Neural cell (in vitro differentiated cells): ENCODE results near the gene SLC18A2. TPM values are rescaled to one million over a fixed set of nuclear protein-coding genes. Genes with fewer than 3 reads are reported as not detected.
"Not testable (repeated sequence)": the region's sequence is repeated elsewhere in the genome, so short reads cannot be mapped to it uniquely, and the experiment has no call there.

Source experiments
- H2AFZ ChIP-seq: fragments of 200-600, 300-800 bp; sonication (generic), shearing (Covaris generic); 2 replicates; pipeline ENCODE4 v1.6.0; 2014; ENCODE audit warnings: low read depth, mild to moderate bottlenecking, antibody characterized with exemption, low read length, moderate library complexity
- H3F3A ChIP-seq: fragments of 200-600 bp; shearing (Covaris generic); 2 replicates; pipeline ENCODE4 v1.6.1; 2016; ENCODE audit warnings: mild to moderate bottlenecking, moderate library complexity, mixed read lengths, antibody characterized with exemption, low read length; ENCODE audit not compliant: insufficient read depth, poor library complexity, severe bottlenecking
- H3K27ac ChIP-seq: fragments of 200-600, 300-800 bp; sonication (generic), shearing (Covaris generic); 2 replicates; pipeline ENCODE4 v1.5.1; 2014; ENCODE audit warnings: mild to moderate bottlenecking, low read length, moderate library complexity
- H3K27me3 ChIP-seq: fragments of 300-800, 200-600 bp; sonication (generic), shearing (Covaris generic); 2 replicates; pipeline ENCODE4 v1.6.0; 2014; ENCODE audit warnings: mild to moderate bottlenecking, low read depth, low read length, moderate library complexity; ENCODE audit not compliant: insufficient read depth
- H3K36me3 ChIP-seq: fragments of 300-800, 200-600 bp; sonication (generic), shearing (Covaris generic); 2 replicates; pipeline ENCODE4 v1.5.1; 2014; ENCODE audit warnings: mild to moderate bottlenecking, antibody characterized with exemption, low read length, moderate library complexity; ENCODE audit not compliant: insufficient read depth
- H3K4me2 ChIP-seq: fragments of 300-800, 200-600 bp; sonication (generic), shearing (Covaris generic); 2 replicates; pipeline ENCODE4 v1.6.0; 2014; ENCODE audit warnings: mild to moderate bottlenecking, low read length
- H3K4me3 ChIP-seq: fragments of 300-800, 200-600 bp; sonication (generic), shearing (Covaris generic); 2 replicates; pipeline ENCODE4 v1.5.1; 2014; ENCODE audit warnings: mild to moderate bottlenecking, low read length, moderate library complexity
- H3K79me2 ChIP-seq: fragments of 200-600 bp; shearing (Covaris generic); replicated peaks from 2 replicates; pipeline ENCODE4 v1.6.0; 2014; ENCODE audit warnings: mild to moderate bottlenecking, low read length, moderate library complexity; ENCODE audit not compliant: insufficient read depth
- H3K9ac ChIP-seq: fragments of 300-800, 200-600 bp; sonication (generic), shearing (Covaris generic); 2 replicates; pipeline ENCODE4 v1.6.1; 2016; ENCODE audit warnings: mild to moderate bottlenecking, low read length, mixed read lengths
- H3K9me2 ChIP-seq: fragments of 200-600 bp; shearing (Covaris generic); 2 replicates; pipeline ENCODE4 v1.6.1; 2016; ENCODE audit warnings: mild to moderate bottlenecking, low read length, mixed read lengths; ENCODE audit not compliant: insufficient read depth
- H3K9me3 ChIP-seq: fragments of 200-600, 300-800 bp; sonication (generic), shearing (Covaris generic); 2 replicates; pipeline ENCODE4 v1.6.1; 2016; ENCODE audit warnings: mild to moderate bottlenecking, mixed run types, low read length, moderate library complexity, mixed read lengths
- H4K20me1 ChIP-seq: fragments of 200-600 bp; shearing (Covaris generic); 2 replicates; pipeline ENCODE4 v1.6.1; 2016; ENCODE audit warnings: mild to moderate bottlenecking, mixed run types; ENCODE audit not compliant: insufficient read depth
- CTCF ChIP-seq: fragments of 450-650 bp; IDR thresholded peaks from 2 replicates; pipeline ENCODE4 v1.5.1; 2014; ENCODE audit warnings: antibody characterized with exemption, mild to moderate bottlenecking, moderate library complexity; ENCODE audit not compliant: poor library complexity, severe bottlenecking
- EP300 ChIP-seq: fragments of 450-650 bp; conservative IDR thresholded peaks from 2 replicates; pipeline ENCODE4 v1.6.1; 2014; ENCODE audit warnings: antibody characterized with exemption, mild to moderate bottlenecking, moderate library complexity; ENCODE audit not compliant: poor library complexity, severe bottlenecking
- EZH2 ChIP-seq: fragments of 200-600, 300-800 bp; shearing (Covaris generic), sonication (generic); IDR thresholded peaks from 2 replicates; pipeline ENCODE4 v1.6.1; 2014; ENCODE audit warnings: antibody characterized with exemption, low read length, borderline replicate concordance, mild to moderate bottlenecking; ENCODE audit not compliant: insufficient read depth, poor library complexity, severe bottlenecking
- MXI1 ChIP-seq: fragments of 450-650 bp; conservative IDR thresholded peaks from 2 replicates; pipeline ENCODE4 v1.6.1; 2014; ENCODE audit warnings: antibody characterized with exemption, mild to moderate bottlenecking; ENCODE audit not compliant: poor library complexity, severe bottlenecking
- POLR2AphosphoS5 ChIP-seq: IDR thresholded peaks from 2 replicates; pipeline ENCODE4 v1.6.1; 2012
- RAD21 ChIP-seq: fragments of 450-650 bp; conservative IDR thresholded peaks from 2 replicates; pipeline ENCODE4 v1.6.1; 2014; ENCODE audit warnings: antibody characterized with exemption, mild to moderate bottlenecking, moderate library complexity
- REST ChIP-seq: IDR thresholded peaks from 2 replicates; pipeline ENCODE4 v1.6.1; 2012; ENCODE audit warnings: borderline replicate concordance
- SMC3 ChIP-seq: fragments of 450-650 bp; conservative IDR thresholded peaks from 2 replicates; pipeline ENCODE4 v1.6.1; 2014; ENCODE audit warnings: antibody characterized with exemption, mild to moderate bottlenecking, moderate library complexity; ENCODE audit not compliant: poor library complexity
- TAF1 ChIP-seq: IDR thresholded peaks from 2 replicates; pipeline ENCODE4 v1.6.1; 2012; ENCODE audit warnings: low read depth
- polyA plus RNA-seq: library from polyadenylated mRNA; depleted of rRNA; stranded (reverse); fragments of >200 nt; gene quantifications from 2 replicates; pipeline ENCODE4 v1.2.3, GENCODE V29; 2014

Gene SLC18A2
- polyA plus RNA-seq, 1 donor from 2014 or later = 0.05 TPM

DNA sequence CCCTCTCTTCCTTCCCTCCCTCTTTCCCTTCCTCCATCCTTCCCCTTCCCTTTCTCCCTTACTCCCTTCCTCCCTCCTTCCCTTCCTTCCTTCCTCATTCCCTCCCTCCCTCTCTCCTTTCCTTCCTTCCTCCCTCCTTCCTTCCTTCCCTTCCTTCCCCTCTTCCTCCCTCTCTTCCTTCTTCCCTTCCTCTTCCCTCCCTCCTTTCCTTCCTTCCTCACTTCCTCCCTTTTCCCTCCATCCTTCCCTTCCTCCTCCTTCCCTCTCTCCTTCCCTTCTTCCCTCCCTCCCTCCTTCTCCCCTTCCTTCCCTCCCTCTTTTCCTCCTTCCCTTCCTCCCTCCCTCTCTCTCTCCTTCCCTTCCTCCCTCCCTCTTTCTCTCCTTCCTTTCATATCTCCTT lies 12.7 kb upstream of the SLC18A2 start:
- Histone ChIP-seq H3K79me2 (no peaks in the 10 kb centered on the region), H3K36me3 (no peaks in the 10 kb centered on the region), H3F3A (no peaks in the 10 kb centered on the region), H4K20me1 (no peaks in the 10 kb centered on the region), H3K9me3 (no peaks in the 10 kb centered on the region), H2AFZ (no peak overlapping the region), H3K4me2 (no peak overlapping the region), H3K27ac (no peak overlapping the region), H3K27me3 (no peaks in the 10 kb centered on the region), H3K4me3 (no peak overlapping the region), H3K9me2 (no peaks in the 10 kb centered on the region), H3K9ac (no peak overlapping the region)
- no peak for TF ChIP-seq REST
- TF ChIP-seq CTCF = no peak
- no peak for TF ChIP-seq MXI1
- no peak for TF ChIP-seq RAD21
- no peak for TF ChIP-seq SMC3
- TF ChIP-seq TAF1 = no peak
- TF ChIP-seq EZH2 = no peak
- TF ChIP-seq POLR2AphosphoS5 = no peak

DNA sequence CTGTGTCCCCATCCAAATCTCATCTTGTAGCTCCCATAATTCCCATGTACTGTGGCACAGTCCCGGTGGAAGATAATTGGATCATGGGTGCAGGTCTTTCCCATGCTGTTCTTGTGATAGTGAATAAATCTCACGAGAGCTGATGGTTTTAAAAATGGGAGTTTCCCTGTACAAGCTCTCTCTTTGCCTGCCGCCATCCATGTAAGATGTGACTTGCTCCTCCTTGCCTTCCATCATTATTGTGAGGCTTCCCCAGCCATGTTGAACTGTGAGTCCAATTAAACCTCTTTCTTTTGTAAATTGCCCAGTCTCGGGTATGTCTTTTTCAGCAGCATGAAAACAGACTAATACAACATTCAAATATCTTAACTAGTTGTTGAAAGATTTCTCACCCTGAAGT lies 10.8 kb upstream of the SLC18A2 start:
- not testable (repeated sequence) for H3K9ac ChIP-seq, H3K27me3 ChIP-seq, H3K9me2 ChIP-seq, H3K4me3 ChIP-seq, H3K4me2 ChIP-seq, H3K27ac ChIP-seq, H3K36me3 ChIP-seq, H2AFZ ChIP-seq, H3K9me3 ChIP-seq, H3K79me2 ChIP-seq, H3F3A ChIP-seq, H4K20me1 ChIP-seq

DNA sequence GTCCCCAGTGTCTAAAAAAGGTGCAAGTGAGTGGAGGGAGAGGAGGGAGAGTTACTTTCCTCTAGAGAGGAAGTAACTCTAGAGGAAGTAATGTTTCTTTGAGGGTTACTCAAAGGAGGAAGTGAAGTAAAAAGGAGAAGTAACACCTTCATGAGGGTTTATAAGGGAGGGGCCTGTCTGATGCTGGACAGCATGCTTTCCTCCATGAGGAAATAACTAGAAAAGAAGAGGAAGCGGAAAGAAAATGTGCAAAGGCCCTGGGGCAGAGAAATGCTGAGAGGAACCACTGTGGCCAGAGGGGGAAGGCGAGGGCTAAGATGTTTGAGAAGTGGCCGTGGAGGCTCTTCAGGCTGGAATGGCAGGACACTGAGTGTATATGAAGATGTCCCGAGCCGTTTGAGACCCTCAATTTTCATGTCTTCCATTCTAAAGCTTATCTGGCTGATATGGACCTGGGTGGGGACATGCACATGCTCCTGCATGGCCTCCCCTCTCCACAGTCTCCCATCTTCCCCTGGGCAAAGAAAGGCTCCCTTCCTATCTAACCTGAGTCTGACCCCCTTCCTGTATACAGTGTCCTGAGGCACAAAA lies 3.4 kb upstream of the SLC18A2 start:
- peaks cover 32% of the 10 kb centered on the region for H3K27me3 ChIP-seq
- H3K36me3 ChIP-seq = no peaks in the 10 kb centered on the region
- no peak overlapping the region for H3K4me3 ChIP-seq
- H3K9ac ChIP-seq = no peak overlapping the region
- H4K20me1 ChIP-seq = no peaks in the 10 kb centered on the region
- H3K79me2 ChIP-seq = no peaks in the 10 kb centered on the region
- H3K9me3 ChIP-seq = no peaks in the 10 kb centered on the region
- TF ChIP-seq TAF1 = no peak
- TF ChIP-seq POLR2AphosphoS5 = no peak
- TF ChIP-seq EZH2 = no peak
- TF ChIP-seq MXI1 = no peak
- no peak for TF ChIP-seq SMC3
- TF ChIP-seq REST = no peak
- no peak for TF ChIP-seq RAD21
- no peak for TF ChIP-seq EP300
- no peak for TF ChIP-seq CTCF
- no peak overlapping the region for H3K4me2 ChIP-seq
- H3K9me2 ChIP-seq = no peaks in the 10 kb centered on the region
- no peak overlapping the region for H3K27ac ChIP-seq
- H3F3A ChIP-seq = no peaks in the 10 kb centered on the region
- H2AFZ ChIP-seq = no peak overlapping the region
